Peyer's patch (tissue), 4 donors: ENCODE results near the gene CAMLG. TPM values are rescaled to one million over a fixed set of nuclear protein-coding genes. Genes with fewer than 3 reads are reported as not detected.

ENCODE experiments used
- DNase-seq, 3 donors: peaks; one replicate each; pipeline ENCODE4 v3.0.0-alpha.2; 2017 to 2019
- H3K27ac ChIP-seq, 4 donors: fragments of 200-600 bp; sonication (generic); one replicate each; pipeline ENCODE4 v1.5.1; 2016 to 2019
- H3K27me3 ChIP-seq, 2 donors: fragments of 200-600 bp; sonication (generic); one replicate each; pipeline ENCODE4 v1.5.1; 2019
- H3K36me3 ChIP-seq, 3 donors: fragments of 200-600 bp; sonication (generic); one replicate each; pipeline ENCODE4 v1.5.1; 2016 to 2019
- H3K4me1 ChIP-seq, 4 donors: fragments of 200-600 bp; sonication (generic); one replicate each; pipeline ENCODE4 v1.5.1; 2016 to 2019
- H3K4me3 ChIP-seq, 4 donors: fragments of 200-600 bp; sonication (generic); 1 replicate in 3 of 4; 2 replicates in 1 of 4; pipeline ENCODE4 v1.5.1; 2016 to 2019; ENCODE audit warnings: mild to moderate bottlenecking in 1 of 4
- H3K9me3 ChIP-seq, 4 donors: fragments of 200-600 bp; sonication (generic); one replicate each; pipeline ENCODE4 v1.5.1; 2016 to 2019; ENCODE audit warnings: mild to moderate bottlenecking in 1 of 4
- CTCF ChIP-seq, 6 experiments: fragments of 450-650 bp in 4 of 6; fragments of 200-600 bp in 2 of 6; sonication (generic) in 1 of 6; IDR thresholded peaks; one replicate each; pipeline ENCODE4 v1.5.1; 2017 to 2019; ENCODE audit warnings: antibody characterized with exemption in 6 of 6, mild to moderate bottlenecking in 3 of 6, moderate library complexity in 1 of 6
- POLR2A ChIP-seq, 2 donors: fragments of 450-650 bp; IDR thresholded peaks; one replicate each; pipeline ENCODE4 v1.5.1; 2017; ENCODE audit warnings: antibody characterized with exemption in 2 of 2, mild to moderate bottlenecking in 2 of 2, moderate library complexity in 2 of 2
- total RNA-seq, 4 donors: library from RNA; depleted of rRNA; stranded (reverse); fragments of >200 nt; gene quantifications; one replicate each; pipeline ENCODE4 v1.1.0, GENCODE V29; 2016

The CAMLG gene
- total RNA-seq, 4 donors from 2014 or later: 15.7 to 25.6 (median 20.9) TPM

- no peak overlapping the region for H3K4me3 ChIP-seq
- no peaks in the 10 kb centered on the region for H3K27me3 ChIP-seq
- no peaks in the 10 kb centered on the region for H3K4me1 ChIP-seq
- no peak for DNase-seq
- H3K27ac ChIP-seq: no peak overlapping the region
- no peak for TF ChIP-seq CTCF (IDR thresholded peaks at IDR 0.05)
- no peaks in the 10 kb centered on the region for H3K9me3 ChIP-seq
- H3K36me3 ChIP-seq: peaks cover 0 to 95% (median 0%) of the 10 kb centered on the region in 3 donors
Measured at GRCh38 chr5:134787692-134788091, 49.3 kb downstream of the CAMLG start.

- H3K4me1 ChIP-seq: no peaks in the 10 kb centered on the region
- TF ChIP-seq CTCF (IDR thresholded peaks at IDR 0.05) (no peak), POLR2A (IDR thresholded peaks at IDR 0.05) (no peak)
- no peak for DNase-seq
- no peaks in the 10 kb centered on the region for H3K27me3 ChIP-seq
- H3K27ac ChIP-seq: no peak overlapping the region
- H3K36me3 ChIP-seq: peaks cover 0 to 86% (median 3%) of the 10 kb centered on the region in 3 donors
- H3K4me3 ChIP-seq: no peak overlapping the region
- H3K9me3 ChIP-seq: no peaks in the 10 kb centered on the region
Measured at GRCh38 chr5:134791580-134791979, 53.2 kb downstream of the CAMLG start.

GRCh38 chr5:134792286-134792685 is 53.9 kb downstream of the CAMLG start:
- no peak for DNase-seq

GRCh38 chr5:134793111-134793510 is 54.8 kb downstream of the CAMLG start:
- no peak overlapping the region for H3K4me3 ChIP-seq
- H3K4me1 ChIP-seq: no peaks in the 10 kb centered on the region
- H3K9me3 ChIP-seq: no peaks in the 10 kb centered on the region
- H3K27ac ChIP-seq: no peak overlapping the region
- peaks cover 0 to 87% (median 3%) of the 10 kb centered on the region in 3 donors for H3K36me3 ChIP-seq
- no peak for DNase-seq
- TF ChIP-seq POLR2A (IDR thresholded peaks at IDR 0.05): no peak
- TF ChIP-seq CTCF (IDR thresholded peaks at IDR 0.05): no peak
- no peaks in the 10 kb centered on the region for H3K27me3 ChIP-seq

More at GRCh38 chr5:134792286-134792685, 53.9 kb downstream of the CAMLG start:
- Histone ChIP-seq H3K4me1 (no peaks in the 10 kb centered on the region), H3K36me3 (peaks cover 0 to 86% (median 3%) of the 10 kb centered on the region in 3 donors), H3K27me3 (no peaks in the 10 kb centered on the region), H3K9me3 (no peaks in the 10 kb centered on the region), H3K27ac (no peak overlapping the region), H3K4me3 (no peak overlapping the region)
- TF ChIP-seq POLR2A (IDR thresholded peaks at IDR 0.05) (no peak), CTCF (IDR thresholded peaks at IDR 0.05) (no peak)

GRCh38 chr5:134794082-134794481 is 55.7 kb downstream of the CAMLG start:
- H3K36me3 ChIP-seq: peaks cover 0 to 90% (median 3%) of the 10 kb centered on the region in 3 donors

More at GRCh38 chr5:134794082-134794481, 55.7 kb downstream of the CAMLG start:
- TF ChIP-seq CTCF (IDR thresholded peaks at IDR 0.05) (no peak), POLR2A (IDR thresholded peaks at IDR 0.05) (no peak)
- Histone ChIP-seq H3K9me3 (no peaks in the 10 kb centered on the region), H3K27ac (no peak overlapping the region), H3K27me3 (no peaks in the 10 kb centered on the region), H3K4me1 (no peaks in the 10 kb centered on the region), H3K4me3 (no peak overlapping the region)
- DNase-seq: no peak
